NCI-H1436 (cell line): ENCODE data around the gene HDAC5.
"Not testable (repeated sequence)": the region's sequence is repeated elsewhere in the genome, so short reads cannot be mapped to it uniquely, and the experiment has no call there.

Experiments
- DNase-seq: peaks from one replicate; lab custom pipeline; 2025; lab: John Stamatoyannopoulos, UW

The HDAC5 gene

DNA sequence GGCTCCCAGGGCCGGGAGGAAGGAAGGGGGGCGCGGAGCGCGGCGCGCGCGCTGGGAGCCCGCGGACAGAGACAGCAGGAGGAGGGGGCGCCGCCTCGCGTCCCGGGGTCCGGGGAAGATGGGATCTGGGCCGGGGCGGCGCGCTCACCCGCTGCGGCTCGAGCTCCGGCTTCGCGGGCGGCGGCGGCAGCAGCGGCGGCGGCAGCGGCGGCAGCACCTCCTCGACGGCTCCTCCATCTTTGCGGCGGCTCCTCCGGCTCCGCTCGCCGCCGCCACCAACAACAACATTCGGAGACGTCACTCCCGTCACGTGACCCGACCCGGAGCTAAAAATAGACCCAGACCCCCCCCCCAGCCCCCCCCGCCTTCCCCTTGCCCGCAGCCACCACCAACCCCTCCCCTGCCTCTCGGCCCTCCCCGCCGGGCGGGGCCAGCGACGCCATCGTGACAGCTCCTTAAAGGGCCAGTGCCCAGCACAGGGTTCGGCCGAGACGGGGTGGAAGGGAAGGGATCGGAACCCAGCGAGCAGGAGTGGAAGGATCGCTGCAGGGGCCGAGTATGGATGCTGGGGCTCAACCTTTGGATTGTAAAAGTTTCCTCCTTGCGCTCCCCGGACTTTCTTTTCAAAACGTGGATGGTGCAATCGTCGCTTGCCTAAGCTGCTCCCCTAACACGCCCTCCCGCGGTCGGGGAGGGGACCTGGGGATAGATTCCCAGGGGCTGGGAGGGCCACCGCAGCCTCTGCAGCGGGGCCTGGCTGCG, at the start of gene HDAC5:
TSS of gene HDAC5 (minus strand) at position 286 of the 762 bp plus-strand sequence. CDS start 6,126 bp downstream, outside the sequence.
- DNase-seq = peak; percentile 96

- DNase-seq = no peak
Measured at GRCh38 chr17:44171931-44172455, 48.6 kb upstream of the HDAC5 start.

- no peak for DNase-seq
Measured at GRCh38 chr17:44170499-44171201, 47.2 kb upstream of the HDAC5 start, which contains the start of gene ASB16. ASB16 (plus strand) TSS chr17:44170704; CDS start chr17:44170790, 86 bp downstream.

DNA sequence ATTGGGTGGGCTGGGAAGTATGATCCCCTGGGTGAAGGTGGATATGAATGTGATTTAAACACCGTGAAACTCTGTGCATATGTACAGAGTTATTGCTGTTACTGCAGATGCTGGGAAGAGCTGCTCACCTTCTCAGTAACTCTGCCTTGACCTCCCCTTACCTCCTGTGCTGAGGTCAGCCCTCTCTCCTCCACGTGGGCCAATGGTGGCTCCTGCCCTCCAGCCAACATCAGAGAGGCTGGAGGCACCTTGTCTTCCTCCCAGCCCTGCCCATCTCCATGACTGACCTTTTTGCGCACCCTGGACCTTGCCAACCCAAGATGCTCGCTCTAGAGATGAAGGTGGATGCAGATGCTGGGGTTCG, 46.7 kb upstream of the HDAC5 start:
- DNase-seq = no peak

DNA sequence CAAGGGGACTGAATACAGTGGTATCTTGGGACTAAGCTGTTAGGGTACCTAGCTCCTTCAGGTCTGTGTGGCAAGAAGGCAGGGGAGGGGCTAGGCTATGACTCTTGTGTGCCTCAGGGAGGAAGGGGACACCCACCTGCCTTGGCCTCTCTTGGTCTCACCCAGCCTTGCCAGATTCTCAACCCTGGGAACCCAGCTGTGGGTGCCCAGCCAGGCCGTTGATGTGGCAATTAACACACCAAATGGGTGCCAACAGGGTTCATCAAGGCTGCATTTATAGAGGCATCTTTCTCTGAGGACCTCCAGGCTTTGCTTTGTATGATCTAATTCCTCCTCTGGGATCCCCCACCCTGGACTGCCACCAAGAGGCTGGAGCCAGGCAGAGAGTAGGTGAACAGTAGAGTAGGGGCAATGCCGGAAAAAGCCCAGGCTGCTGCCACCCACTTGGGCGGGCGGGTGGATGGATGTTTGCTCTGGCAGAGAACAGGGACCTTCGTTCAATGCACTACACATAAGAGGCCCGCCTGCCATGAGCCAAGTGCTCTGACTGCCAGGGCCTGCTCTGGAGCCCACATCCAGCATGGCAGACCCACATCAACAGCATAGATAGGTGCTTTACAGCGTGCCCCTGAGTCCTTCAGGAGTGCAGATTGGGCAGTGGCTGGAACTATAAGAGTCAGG, 43.9 kb upstream of the HDAC5 start:
- DNase-seq = no peak

DNA sequence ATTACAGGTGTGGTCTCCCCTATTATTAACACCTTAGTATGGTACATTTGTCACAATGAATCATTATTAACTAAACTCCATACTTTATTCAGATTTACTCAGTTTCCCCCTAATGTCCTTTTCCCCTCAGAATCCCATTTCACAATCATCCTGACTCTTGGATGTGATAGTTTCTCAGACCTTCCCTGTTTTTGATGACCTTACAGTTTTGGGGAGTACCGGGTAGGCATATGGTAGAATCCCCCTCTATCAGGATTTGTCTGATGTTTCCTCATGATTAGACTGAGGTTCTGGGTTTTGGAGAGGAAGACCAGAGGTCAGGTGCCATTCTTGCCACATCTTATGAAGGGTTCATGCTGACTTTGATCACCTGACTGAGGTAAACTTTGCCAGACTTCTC, 41.0 kb upstream of the HDAC5 start:
- DNase-seq = no peak

DNA sequence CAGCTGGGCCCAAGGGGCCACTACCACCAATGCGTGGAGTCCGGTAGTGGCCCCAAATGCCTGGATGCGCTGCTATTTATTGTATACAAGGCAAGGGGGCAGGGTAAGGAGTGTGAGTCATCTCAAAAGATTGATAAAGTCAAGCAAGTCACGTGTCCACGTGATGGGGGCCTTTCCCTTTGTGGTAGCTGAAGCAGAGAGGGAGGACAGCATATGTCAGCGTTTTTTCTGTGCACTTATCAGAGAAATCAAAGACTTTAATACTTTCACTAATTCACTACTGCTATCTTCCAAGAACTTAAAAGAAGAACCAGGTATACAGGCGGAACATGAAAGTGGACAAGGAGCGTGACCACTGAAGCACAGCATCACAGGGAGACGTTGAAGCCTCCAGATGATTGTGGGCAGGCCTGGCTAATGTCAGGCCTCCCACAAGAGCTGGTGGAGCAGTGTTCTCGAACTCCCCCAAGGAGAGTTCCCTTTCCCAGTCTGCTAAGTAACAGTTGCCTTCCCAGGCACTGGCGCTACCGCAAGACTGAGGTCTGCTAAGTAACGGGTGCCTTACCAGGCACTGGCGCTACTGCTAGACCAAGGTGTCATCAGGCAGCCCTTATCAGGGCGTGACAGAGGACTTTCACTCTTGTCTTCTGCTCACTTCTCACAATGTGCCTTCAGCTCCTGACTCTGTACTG, 36.2 kb upstream of the HDAC5 start:
- DNase-seq = no peak

DNA sequence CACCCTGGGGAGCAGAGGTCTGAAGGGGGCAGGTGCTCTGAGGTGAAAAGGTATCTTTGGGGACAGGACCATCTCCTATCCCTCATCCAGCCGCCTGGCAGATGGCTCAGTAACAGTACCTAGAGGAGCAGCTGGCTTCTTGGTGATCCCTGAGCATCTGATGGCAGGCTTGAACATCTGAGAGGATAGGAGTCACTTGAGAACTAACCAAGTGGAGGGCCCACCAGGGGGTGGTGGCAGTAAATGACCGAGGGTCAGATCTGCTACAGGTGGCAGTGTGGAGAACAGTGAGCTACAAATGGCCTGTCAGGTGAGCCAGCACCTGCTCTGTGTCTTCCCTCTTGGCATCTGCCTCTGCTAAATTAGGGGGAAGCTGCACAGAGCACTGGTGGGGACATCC, 32.0 kb upstream of the HDAC5 start:
- no peak for DNase-seq

- no peak for DNase-seq
Measured at GRCh38 chr17:44152875-44153274, 29.4 kb upstream of the HDAC5 start.

DNA sequence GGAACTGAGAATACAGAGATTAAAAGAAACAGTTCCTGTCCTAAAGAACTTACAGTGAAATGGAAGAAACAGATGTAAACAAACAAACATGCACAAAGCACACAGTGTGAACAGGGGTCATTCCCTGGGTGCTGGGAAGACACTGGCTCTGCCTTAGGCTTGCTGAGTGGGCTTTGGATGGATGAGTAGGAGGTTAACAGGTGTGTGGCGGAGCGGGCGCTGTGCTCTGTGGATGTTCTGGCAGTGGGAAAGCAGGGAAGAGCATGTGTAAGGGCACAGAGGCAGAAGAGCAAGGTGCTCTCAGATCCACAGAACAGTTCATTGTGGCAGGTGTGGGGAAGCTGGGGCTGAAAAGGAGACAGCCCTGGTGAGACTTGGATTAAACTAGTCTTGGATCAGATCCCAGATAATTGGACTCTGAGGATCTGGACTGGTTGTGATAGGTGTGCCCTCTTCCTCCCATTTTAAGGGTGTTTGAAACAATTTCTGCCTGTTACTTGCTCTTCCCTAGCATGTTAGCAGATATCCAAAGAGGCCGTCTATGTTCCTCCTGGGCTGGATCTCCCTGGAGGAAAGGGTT, 26.4 kb upstream of the HDAC5 start:
- DNase-seq = no peak

- not testable (repeated sequence) for DNase-seq
Measured at GRCh38 chr17:44149066-44149465, 25.6 kb upstream of the HDAC5 start.

- no peak for DNase-seq
Measured at GRCh38 chr17:44147812-44148211, 24.4 kb upstream of the HDAC5 start.

DNA sequence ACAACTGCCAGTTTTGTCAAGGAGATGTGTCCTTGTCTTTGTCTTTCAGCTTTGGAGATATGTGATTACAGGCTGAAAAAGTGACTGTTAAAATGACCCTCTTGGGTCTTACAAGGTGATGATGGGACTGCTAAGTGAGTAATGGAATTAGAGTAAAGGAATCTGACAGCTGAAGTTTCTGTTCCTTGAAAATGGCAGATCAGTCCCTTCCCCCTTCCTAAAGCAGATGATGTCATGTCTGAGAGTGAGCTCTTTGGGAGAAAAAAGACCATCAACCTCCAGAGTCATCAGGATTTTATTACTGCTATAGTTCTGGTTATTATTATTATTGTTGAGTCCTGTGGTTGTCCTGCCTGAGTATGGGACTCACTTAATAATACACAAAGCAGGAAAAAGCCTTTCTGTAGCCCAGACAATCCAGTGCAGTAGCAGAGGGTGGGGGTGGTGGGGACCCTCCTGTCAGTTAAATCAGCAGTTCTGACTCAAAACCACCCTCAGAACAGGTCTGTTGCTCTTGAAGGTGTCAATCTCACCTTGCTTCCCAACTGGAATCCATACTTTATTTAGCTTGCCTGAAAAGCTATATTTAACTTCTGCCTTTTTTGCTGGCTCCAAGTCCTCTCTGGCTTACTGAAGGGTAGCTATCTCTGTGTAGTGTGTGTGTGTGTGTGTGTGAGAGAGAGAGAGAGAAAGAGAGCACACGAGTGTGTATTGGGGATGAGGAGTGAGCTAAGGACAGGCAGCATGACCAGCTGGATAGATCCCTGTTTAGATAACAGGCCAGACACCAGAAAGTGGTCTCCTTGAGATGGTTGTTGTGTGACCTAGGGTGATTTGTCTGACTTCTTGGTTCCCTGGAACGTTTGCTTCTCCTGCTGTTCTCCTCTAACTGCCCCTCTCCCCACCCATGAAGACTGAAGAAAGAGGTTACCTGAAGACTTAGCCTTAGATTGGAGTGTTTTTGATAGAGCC, 23.2 kb upstream of the HDAC5 start:
- DNase-seq = no peak

- no peak for DNase-seq
Measured at GRCh38 chr17:44144966-44145739, 21.7 kb upstream of the HDAC5 start.

DNA sequence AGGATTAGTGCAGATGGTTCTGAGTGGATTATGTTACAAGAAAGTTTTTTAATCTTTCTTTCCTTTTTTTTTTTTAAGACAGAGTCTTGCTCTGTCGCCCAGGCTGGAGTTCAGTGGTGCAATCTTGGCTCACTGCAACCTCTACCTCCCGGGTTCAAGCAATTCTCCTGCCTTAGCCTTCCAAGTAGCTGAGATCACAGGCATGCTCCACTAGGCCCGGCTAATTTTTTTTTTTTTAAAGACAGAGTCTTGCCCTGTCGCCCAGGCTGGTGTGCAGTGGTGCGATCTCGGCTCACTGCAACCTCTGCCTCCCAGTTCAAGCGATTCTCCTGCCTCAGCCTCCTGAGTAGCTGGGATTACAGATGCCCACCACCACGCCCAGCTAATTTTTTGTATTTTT, 20.5 kb upstream of the HDAC5 start:
- DNase-seq = not testable (repeated sequence)

DNA sequence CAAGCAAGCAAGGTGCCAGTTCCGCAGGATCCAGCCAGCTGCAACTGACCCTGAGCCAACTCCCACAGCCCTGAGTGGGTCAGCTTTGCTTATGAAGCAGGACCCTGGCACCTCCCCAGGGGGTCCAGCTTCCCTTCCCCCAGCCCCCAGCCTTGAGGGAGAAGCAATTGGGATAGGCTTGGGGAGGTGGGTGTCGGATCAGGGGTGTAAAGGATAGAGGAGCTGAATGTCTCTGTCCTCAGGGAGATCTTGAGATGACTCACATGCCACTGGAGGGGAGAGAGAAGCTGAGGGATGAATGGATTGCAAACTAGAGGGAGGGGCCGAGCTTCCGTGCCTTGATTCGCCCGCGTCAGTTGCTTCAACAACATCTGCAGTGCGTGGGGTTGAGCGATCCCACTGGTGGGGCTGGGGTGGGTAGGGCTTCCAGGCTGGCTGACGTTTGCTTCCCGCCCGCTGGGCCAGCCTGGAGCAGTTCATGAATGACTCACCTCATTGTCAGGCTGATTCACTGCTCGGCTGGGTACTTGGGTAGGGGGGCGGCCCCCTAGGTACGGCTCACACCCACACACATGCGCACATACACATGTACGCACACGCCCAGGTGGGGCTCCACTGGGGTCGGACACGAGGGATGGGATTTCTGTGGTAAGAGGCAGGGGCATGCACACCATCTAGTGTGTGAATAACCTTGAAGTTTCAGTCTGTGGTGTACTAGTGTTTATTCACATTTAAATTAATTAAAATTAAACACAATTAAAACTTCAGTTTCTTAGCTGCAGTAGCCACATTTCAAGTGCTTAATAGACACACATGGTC, 14.7 kb upstream of the HDAC5 start:
- DNase-seq = peak; percentile 91

DNA sequence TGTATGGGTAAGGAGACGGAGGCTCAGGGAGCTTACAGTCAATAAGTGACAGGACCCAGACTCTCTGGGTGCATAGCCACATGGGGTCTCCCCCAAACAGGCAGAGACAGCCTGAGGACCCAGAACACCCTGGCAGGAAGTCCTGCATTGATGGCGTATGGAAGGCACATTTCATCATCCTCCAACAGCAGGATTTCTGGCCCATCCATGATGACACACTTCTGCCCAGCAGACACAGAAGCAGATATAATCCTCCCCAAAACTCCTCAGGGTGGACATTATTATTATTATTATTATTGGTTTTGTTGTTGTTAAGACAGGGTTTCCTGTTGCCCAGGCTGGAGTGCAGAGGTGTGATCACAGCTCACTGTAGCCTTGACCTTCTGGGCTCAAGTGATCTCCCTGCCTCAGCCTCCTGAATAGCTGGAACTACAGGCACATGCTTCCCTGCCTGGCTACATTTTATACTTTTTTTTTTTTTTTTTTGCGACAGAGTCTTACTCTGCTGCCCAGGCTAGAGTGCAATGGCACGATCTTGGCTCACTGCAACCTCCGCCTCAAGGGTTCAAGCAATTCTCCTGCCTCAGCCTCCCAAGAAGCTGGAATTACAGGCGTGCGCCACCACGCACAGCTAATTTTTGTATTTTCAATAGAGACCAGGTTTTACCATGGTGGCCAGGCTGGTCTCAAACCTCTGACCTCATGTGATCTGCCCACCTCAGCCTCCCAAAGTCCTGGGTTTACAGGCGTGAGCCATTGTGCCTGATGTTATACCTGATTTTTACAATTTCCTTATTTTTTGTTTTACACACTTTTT, 11.5 kb upstream of the HDAC5 start:
- no peak for DNase-seq

GRCh38 chr17:44133918-44134476, 10.6 kb upstream of the HDAC5 start:
- DNase-seq = no peak
